ENCODE measurements around the gene ABCB1. TPM values are rescaled to one million over a fixed set of nuclear protein-coding genes. Genes with fewer than 3 reads are reported as not detected.

ABCB1 gene
- total and polyA plus RNA-seq, 9 of the 15 experiments (the other 6 are each of a cell fraction or from before 2014, with no cell fraction given), result 0.03 to 0.86 (median 0.52) TPM

DNA sequence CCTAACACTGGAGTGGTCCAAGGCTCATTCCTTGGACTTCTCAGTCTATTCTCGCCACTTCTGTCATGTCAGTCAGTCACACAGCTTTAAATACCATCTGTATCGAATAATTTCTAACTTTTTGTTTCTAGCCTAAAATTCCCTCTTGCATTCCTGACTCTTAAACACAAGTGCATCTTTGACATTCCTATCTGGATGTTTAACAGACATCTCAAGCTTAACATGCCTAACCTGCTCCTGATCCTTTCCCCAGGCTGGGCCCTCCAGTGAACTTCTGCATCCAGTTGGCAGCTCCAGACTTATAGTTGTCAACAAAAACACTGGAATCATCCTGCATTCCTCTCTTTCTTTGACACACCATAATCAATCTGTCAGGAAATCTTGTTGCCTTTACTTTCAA, 120.7 kb downstream of the ABCB1 start (continued):
- TF ChIP-seq TCF3 (CRISPR knock-in tag; IDR thresholded peaks at IDR 0.05) (no peak), ASH1L (IDR thresholded peaks at IDR 0.05; ENCODE audit: borderline replicate concordance, low read depth, partially characterized antibody) (no peak), ZNF551 (CRISPR knock-in tag; IDR thresholded peaks at IDR 0.05) (no peak)

DNA sequence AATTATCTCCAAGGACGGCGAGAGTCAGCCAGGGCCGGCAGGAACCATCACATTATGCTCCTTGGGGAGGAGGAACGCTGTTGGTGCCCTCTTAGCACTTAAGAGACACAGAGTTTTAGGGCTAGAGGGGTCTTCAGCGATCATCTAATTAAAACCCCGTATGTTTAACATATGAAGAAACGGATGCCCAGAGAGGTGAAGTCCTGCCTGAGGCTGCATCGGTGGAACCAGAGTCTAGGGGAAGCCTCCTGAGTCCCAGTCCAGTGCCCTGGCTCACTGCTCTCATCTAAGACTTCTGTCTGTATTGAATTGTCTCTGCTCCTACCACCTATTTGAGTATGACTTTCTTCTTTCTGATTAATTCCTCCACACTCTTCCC, 124.5 kb downstream of the ABCB1 start:
- Histone ChIP-seq H4K20me1 (replicated peaks; ENCODE audit: control insufficient read depth, insufficient read depth, low read length) (no peaks in the 10 kb centered on the region), H3K9me1 (ENCODE audit: control insufficient read depth, insufficient read depth, low read length) (no peaks in the 10 kb centered on the region), H3K27me3 (ENCODE audit: control insufficient read depth in 2 of 2, insufficient read depth in 2 of 2, low read length in 2 of 2) (peaks cover 16 to 28% of the 10 kb centered on the region in 2 experiments; a peak in 4 of 5 replicates), H3K27ac (ENCODE audit: extremely low read depth, low read depth, low read length) (no peak overlapping the region), H3K9me3 (replicated peaks; ENCODE audit: control insufficient read depth, insufficient read depth, low read depth, low read length) (no peaks in the 10 kb centered on the region), H2AFZ (ENCODE audit: low read depth, low read length) (peak overlapping the region; percentile 18; the same call in 1 of the 2 replicates), H3K36me3 (ENCODE audit: control insufficient read depth, insufficient read depth, low read length) (no peaks in the 10 kb centered on the region), H3K79me2 (ENCODE audit: control insufficient read depth, insufficient read depth, low read length) (no peaks in the 10 kb centered on the region), H3K4me2 (ENCODE audit: insufficient read depth, low read length) (no peak overlapping the region), H3K4me1 (replicated peaks in 1 of 2; ENCODE audit: control insufficient read depth in 2 of 2, insufficient read depth in 2 of 2, low read length in 2 of 2) (peaks cover 0 to 9% of the 10 kb centered on the region in 2 experiments; a peak in 1 of 5 replicates), H3K9ac (ENCODE audit: insufficient read depth in 1 of 2, low read depth in 2 of 2, low read length in 2 of 2) (no peak overlapping the region), H3K4me3 (no peak overlapping the region)
- no TSS peak for BruUV-seq (replicated peaks)
- CTCF ChIA-PET (ENCODE audit: low intra/inter-chr PET ratio), result no interaction called here
- FAIRE-seq, result no peak
- 2% methylated on average over 8 of the region's 8 CpGs for WGBS (ENCODE audit: insufficient coverage, low coverage, missing lambda C conversion rate)
- intact Hi-C loops (cut with micrococcal nuclease), result no loop called here
- TF ChIP-seq ILF3 (IDR thresholded peaks at IDR 0.05; ENCODE audit: borderline replicate concordance), result no peak
- TF ChIP-seq ZFPM2 (CRISPR knock-in tag; IDR thresholded peaks at IDR 0.05), result no peak
- no peak for TF ChIP-seq ZNF121 (CRISPR knock-in tag; conservative IDR thresholded peaks at IDR 0.05)
- TF ChIP-seq, protein P1, sequence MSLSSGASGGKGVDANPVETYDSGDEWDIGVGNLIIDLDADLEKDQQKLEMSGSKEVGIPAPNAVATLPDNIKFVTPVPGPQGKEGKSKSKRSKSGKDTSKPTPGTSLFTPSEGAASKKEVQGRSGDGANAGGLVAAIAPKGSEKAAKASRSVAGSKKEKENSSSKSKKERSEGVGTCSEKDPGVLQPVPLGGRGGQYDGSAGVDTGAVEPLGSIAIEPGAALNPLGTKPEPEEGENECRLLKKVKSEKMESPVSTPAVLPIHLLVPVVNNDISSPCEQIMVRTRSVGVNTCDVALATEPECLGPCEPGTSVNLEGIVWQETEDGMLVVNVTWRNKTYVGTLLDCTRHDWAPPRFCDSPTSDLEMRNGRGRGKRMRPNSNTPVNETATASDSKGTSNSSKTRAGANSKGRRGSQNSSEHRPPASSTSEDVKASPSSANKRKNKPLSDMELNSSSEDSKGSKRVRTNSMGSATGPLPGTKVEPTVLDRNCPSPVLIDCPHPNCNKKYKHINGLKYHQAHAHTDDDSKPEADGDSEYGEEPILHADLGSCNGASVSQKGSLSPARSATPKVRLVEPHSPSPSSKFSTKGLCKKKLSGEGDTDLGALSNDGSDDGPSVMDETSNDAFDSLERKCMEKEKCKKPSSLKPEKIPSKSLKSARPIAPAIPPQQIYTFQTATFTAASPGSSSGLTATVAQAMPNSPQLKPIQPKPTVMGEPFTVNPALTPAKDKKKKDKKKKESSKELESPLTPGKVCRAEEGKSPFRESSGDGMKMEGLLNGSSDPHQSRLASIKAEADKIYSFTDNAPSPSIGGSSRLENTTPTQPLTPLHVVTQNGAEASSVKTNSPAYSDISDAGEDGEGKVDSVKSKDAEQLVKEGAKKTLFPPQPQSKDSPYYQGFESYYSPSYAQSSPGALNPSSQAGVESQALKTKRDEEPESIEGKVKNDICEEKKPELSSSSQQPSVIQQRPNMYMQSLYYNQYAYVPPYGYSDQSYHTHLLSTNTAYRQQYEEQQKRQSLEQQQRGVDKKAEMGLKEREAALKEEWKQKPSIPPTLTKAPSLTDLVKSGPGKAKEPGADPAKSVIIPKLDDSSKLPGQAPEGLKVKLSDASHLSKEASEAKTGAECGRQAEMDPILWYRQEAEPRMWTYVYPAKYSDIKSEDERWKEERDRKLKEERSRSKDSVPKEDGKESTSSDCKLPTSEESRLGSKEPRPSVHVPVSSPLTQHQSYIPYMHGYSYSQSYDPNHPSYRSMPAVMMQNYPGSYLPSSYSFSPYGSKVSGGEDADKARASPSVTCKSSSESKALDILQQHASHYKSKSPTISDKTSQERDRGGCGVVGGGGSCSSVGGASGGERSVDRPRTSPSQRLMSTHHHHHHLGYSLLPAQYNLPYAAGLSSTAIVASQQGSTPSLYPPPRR (CRISPR knock-in tag; IDR thresholded peaks at IDR 0.05; ENCODE audit: borderline replicate concordance), result no peak
- TF ChIP-seq BHLHE40 (IDR thresholded peaks at IDR 0.05; ENCODE audit: low read length), result no peak
- no peak for TF ChIP-seq ZNF311 (CRISPR knock-in tag; IDR thresholded peaks at IDR 0.05)
- TF ChIP-seq BRCA1 (IDR thresholded peaks at IDR 0.05), result no peak
- no peak for TF ChIP-seq BRCA1 (CRISPR knock-in tag; IDR thresholded peaks at IDR 0.05)
- TF ChIP-seq, protein P2, sequence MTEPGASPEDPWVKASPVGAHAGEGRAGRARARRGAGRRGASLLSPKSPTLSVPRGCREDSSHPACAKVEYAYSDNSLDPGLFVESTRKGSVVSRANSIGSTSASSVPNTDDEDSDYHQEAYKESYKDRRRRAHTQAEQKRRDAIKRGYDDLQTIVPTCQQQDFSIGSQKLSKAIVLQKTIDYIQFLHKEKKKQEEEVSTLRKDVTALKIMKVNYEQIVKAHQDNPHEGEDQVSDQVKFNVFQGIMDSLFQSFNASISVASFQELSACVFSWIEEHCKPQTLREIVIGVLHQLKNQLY (CRISPR knock-in tag; conservative IDR thresholded peaks at IDR 0.05), result no peak
- no peak for TF ChIP-seq TAF1 (IDR thresholded peaks at IDR 0.05; ENCODE audit: control insufficient read depth, extremely low read depth, insufficient read depth, low read length, severe bottlenecking)
- no peak for TF ChIP-seq TBL1XR1 (IDR thresholded peaks at IDR 0.05; ENCODE audit: low read length in 2 of 2)
- TF ChIP-seq ZC3H11A (IDR thresholded peaks at IDR 0.05; ENCODE audit: low read depth, low read length), result no peak
- in situ Hi-C loops (cut with MboI), result no loop called here
- ATAC-seq, result no peak; the same call in 2 of the 3 replicates
- POLR2A ChIA-PET, result no interaction called here
- no peak for DNase-seq (ENCODE audit: extremely low read depth in 1 of 4, low spot score in 3 of 4)

Data from K562 (cell line).